Kidney tubule cell (primary cell): ENCODE data around the gene TTC1.

Source experiments
- DNase-seq: peaks from one replicate; pipeline ENCODE4 v3.0.0-alpha.2; 2018; ENCODE audit warnings: low spot score

TTC1 gene

DNA sequence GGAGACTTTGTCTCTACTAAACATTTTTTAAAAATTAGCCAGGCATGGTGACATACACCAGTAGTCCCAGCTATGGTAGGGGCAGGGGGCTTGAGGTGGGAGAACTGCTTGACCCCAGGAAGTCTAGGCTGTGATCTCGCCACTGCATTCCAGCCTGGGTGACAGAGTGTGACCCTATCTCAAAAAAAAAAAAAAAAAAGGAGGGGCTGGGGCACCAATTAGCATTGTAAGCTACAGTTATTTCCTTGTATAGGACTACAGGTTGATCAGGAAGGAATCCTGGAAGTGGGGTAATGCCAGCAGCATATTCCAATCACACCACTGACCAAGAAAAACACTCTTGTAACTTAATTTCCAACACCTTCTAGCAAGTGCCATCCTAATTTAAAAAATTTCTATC, 78.3 kb downstream of the TTC1 start:
- peak; percentile 55 for DNase-seq

DNA sequence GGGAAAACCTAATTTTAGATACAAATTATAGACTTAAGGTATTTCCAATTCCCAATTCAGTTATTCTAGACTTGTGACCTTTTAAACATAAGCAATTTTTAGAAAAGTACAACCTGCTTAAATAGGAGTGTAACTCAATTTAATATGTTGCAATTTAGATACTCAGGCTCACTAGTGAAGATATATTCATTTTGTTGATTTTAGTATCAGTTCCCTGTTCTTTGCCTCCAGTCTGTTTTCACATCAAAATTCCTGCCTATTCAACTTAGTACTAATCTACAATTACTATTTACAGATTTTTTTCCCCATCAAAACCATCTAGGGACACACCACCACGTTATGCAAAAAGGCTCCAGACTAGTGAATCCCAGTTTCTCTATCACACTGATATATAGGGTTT, 79.9 kb downstream of the TTC1 start:
- no peak for DNase-seq

DNA sequence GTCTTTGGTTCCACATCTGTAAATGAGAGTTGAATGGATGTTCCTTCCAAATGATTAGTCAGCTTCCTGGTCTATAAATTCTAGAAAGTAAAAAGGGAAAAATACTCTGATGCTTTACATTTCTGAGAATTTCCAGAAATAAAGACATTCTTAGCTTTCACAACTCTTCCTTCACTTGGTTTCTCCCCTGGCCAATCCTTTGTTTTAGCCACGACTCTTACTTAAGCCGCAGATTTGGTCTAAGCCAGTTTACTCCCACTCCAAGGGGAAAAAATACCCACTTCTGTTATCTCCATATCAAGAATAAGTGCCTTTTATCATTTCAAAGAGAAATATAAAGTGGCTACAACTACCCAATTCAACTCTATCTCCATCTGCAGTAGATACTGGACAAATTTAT, 80.6 kb downstream of the TTC1 start:
- no peak for DNase-seq

DNA sequence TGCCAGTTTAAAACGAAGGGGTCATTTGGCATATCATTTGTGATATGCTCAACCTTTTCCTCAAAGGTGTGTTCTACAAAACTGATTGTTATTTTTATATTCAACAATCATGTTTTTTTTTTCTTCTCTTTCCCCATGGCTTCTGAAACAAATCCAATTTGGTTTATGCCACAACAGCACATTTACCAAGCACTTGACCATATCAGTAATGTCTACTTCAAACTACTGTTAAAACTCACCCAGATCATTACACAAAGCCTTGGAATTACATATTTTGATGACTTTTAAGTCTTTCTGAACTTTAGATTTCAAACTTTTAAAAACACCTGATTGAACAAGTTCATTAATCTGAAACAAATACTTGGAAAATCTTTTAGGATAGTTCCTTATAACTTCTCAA, 81.1 kb downstream of the TTC1 start:
- no peak for DNase-seq

DNA sequence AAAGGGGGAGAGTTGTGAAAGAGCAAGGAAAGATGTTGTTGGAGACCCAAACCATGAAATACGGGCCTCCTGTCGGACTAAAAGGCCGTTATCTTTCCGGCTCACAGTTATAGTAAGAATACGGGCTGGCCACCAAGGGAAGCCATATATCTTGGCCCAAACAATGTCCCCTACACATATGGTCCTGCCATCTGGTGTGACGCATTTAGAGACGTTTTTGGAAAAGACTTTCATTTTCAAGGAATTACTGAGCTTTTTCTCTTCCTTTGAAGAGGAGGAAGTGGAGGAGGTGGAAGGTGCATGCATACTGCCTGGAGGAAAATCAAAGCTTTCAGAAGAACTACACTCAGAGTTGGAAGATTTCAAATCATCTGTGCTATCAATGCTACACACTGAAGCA, 83.6 kb downstream of the TTC1 start:
- DNase-seq: no peak

DNA sequence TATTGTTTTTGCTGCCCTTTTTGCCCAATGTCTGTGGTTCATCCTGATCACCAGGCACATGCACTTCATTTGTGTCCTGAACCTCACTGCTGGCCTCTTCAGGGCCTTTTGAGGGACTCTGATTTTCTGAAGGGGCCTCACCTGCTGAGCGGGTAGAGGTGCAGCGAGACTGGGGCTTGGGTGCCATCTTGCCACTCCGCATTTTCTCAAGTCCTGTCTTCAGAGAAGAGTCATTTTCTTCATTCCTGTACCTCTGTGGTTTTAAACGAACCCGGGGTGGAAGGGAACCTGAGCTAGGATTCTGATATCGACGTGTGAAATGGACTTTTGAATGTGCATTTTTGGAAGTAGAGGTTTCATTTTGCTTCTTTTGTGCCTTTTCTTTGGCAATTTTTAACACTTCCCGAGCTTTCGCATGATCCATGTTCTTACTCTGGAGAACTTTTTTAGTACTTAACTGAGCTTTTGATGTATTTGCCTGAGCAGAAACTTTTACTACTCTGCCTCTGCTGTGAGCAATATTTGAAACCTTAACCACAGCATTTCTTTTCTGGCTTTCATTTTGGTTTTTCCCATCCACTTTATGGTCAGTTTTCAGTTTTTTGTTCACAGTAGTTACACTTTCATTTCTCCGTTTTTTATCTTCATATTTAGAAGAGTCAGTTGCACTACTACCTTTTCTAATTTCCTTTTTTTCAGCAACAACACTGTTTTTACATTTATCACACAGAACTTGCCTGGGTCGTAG, 84.2 kb downstream of the TTC1 start:
- DNase-seq: no peak

DNA sequence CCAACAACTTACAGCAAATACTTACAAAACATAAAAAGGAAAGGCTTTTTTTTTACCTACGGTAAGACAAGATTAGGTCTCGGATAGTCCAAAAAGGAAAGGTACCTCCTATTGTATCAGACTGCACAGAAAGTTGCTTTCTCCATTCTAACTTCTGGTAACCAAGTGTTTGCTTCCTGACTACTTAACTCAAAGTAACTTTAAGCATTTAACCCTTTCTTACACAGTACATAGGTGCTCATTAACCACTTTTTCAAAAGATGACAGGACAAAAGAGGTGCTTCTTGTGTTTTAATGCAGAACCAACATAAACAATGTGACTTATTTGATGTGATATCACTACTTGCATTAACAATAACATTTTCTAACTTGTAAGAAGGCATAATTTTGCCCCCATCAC, 87.2 kb downstream of the TTC1 start:
- DNase-seq: no peak

DNA sequence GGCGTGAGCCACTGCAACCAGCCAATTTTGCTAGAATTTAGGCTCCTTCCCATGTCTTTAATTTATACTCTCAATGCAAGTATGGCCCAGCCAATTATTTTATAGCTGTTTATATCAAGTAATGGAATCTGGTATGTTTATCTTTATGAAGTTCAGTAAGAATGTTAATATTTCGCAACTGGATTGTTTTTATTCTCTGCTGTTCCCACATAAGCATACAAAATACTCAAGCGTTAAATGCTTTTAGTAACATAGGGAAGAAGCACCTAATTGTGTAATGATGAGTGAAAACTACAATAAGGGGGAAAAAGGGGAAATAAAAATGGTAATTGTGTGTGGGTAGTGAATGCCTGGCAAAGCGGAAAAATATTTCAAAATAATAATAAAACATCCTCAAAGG, 89.1 kb downstream of the TTC1 start:
- DNase-seq: no peak

DNA sequence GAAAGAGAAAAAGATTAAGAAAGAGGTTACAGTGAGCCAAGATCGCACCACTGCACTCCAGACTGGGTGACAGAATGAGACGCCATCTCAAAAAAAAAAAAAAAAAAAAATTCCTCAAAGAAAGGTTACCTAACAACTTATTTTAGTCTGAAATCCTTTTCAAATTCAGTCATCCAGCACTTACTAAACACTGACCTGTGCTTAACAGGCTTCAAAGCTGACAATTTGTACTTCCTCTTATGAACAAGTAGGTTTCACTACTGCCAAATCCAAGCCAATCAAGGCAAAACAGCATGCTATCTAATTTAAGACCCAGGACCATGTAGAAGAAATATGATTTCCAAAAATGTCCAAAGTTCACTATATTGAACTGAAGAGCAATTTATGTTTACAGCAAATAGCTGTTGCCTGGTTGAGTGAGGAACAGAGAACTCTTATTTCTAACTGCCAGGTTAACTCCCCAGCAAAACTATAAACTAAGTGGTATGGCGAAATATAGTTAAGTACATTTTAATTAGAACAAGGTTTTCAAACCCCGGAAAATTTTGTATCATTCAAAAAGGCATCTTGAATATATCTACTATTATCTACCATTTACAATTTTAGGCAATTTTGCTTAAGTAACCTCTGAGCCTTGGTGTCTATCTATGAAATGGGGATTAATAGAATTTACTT, 96.9 kb downstream of the TTC1 start:
- DNase-seq: peak; percentile 65

DNA sequence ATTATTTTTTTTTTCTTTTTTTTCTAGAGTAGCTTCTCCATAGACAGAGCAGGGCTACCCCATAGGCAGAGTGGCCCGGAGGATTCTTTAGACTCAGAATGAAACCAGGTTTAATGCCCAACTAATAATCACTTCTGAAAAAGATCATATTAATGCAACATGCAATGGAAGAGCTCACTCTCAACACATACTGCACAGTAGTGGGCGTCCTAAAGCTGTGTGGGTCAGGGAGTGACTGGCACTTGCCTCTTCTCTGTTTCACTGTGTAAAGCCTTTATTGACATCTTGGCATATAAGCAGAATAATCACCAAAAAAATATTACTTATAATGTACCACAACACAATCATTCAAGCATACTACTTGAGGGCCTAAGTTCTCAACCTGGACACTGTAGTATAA, 99.2 kb downstream of the TTC1 start:
- no peak for DNase-seq
